GM19463 (cell line): Measurements from ENCODE around the gene AQP12A.
"Not testable (repeated sequence)": the region's sequence is repeated elsewhere in the genome, so short reads cannot be mapped to it uniquely, and the experiment has no call there.

Experiments used
- ATAC-seq: cut with Tn5 transposase; IDR thresholded peaks from one replicate; pipeline ENCODE4 v1.9.1; 2021; ENCODE audit warnings: mild to moderate bottlenecking, moderate library complexity; ENCODE audit not compliant: unreplicated experiment

Gene AQP12A, protein sequence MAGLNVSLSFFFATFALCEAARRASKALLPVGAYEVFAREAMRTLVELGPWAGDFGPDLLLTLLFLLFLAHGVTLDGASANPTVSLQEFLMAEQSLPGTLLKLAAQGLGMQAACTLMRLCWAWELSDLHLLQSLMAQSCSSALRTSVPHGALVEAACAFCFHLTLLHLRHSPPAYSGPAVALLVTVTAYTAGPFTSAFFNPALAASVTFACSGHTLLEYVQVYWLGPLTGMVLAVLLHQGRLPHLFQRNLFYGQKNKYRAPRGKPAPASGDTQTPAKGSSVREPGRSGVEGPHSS

DNA sequence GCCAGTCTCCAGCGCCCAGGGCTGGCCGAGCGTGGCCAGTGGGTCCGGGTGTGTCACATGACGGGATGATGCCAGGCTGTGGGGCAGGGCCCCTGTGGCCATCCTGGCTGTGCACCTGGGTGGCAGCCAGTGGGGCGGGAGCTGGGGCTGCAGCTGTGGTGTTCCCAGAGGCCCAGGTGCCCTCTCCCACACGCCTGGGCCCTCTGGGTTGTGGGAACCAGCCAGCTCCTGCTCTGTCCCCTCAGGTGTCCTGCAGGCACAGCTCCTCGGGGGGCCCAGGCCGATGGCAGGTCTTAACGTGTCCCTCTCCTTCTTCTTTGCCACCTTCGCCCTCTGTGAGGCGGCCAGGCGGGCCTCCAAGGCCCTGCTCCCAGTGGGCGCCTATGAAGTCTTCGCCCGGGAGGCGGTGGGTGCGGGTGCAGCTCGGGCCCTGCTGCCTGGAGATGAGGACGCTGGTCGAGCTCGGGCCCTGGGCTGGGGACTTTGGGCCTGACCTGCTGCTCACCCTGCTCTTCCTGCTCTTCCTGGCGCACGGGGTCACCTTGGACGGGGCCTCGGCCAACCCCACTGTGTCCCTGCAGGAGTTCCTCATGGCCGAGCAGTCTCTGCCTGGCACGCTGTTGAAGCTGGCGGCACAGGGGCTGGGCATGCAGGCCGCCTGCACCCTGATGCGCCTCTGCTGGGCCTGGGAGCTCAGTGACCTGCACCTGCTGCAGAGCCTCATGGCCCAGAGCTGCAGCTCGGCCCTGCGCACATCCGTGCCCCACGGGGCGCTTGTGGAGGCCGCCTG lies at the start of gene AQP12A:
Gene AQP12A (plus strand): TSS at position 236 of the 790 bp plus-strand sequence. CDS start 48 bp downstream, at position 284.
- ATAC-seq, result not testable (repeated sequence)

DNA sequence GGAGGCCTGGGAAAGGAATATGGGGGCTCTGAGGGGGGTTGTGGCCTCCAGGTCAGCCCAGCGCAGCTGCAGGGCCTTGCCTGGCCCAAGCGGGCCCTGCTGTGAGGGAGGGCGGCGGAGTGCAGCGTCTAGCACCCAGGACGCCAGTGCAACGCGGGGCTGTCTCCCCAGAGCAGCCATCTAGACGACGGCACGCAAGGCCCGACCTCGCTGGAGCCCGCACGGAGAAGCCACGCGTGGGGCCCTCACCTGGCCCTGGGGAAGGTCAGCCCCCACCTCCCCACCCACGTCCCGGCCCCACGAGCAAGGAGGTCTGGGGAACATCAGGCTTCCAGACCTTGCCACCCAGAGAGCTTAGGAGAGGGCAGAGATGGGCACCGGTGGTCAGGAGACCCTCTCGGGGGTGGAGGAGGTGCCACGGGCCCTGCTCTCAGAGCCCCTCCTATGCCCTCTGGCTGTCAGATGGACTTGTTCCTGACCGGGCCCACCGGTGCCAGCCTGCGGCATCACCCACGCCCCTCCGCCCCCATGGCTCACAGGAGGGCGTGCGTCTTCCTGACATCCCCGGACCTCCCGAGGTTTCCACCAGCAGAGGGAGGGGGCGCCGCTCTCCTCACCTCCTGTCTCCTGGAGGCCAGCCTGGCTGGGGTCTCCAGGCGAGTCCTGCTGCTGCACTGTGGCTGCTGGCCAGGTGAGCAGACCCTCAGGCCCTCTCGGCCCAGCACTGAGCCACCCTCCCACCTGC lies 49.4 kb upstream of the AQP12A start:
- no peak for ATAC-seq

DNA sequence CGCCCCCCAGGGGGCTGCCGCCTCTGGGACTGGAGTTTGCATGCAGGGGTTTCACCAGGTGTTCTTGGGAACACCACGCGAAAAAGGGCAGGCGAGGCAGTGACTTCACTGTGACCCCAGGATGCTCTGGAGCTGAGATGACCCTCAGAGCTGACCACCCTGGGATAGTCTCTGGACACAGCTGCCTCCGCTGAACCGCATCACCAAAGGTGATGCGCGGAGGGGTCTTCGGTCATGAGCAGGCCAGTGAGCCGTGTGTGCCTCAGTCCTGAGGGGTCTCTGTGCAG lies 48.9 kb upstream of the AQP12A start:
- ATAC-seq, result no peak

DNA sequence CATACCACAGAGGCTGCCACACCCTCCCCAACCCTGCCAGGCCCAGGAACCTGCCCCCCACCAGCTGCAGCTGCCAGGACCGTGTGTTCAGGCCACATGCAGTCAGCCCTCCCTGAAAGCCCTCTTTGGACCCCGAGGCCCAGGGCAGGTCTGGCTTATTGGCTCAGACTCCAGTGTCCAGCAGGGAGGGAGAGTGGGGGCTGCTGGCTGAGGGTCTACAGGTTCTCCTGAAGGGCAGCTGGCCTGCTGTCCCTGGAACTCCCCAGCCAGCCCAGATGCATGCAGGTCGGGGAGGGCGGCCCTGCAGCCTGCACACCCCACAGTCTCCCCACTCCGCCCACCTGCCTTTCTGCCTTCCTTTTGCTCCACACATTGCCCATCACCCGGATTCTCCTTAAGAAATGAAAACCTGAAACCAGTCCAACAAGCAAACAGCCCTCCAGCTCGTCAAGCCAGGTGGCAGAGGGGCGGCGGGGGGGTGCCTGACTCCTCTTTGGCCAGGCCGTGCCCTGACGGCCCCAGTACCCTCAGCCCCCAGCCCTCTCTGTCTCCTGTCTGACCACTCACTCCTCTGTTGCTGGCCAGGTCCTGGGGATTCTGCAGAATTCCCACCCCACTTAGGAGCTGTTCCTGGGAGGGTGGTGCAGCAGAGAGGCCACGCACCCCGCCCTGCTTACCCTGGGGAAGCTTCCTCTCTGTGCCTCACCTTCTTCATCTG lies 48.4 kb upstream of the AQP12A start:
- no peak for ATAC-seq

DNA sequence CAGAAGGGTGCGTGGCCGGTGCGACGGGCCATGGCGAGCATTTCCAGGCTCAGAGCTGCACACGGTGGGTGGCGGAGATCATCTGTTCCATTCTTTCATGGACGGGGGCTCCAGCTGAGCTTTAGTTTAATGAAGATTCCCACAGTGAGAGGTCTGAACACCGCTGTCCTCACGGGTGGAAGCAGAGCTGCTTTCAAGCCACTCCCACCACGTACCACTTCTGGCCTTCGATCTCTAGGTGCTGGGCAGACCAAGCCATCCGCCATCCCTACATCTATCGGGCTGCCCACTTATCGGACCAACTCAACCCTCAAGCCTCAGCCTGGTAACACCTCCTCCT lies 47.9 kb upstream of the AQP12A start:
- no peak for ATAC-seq

DNA sequence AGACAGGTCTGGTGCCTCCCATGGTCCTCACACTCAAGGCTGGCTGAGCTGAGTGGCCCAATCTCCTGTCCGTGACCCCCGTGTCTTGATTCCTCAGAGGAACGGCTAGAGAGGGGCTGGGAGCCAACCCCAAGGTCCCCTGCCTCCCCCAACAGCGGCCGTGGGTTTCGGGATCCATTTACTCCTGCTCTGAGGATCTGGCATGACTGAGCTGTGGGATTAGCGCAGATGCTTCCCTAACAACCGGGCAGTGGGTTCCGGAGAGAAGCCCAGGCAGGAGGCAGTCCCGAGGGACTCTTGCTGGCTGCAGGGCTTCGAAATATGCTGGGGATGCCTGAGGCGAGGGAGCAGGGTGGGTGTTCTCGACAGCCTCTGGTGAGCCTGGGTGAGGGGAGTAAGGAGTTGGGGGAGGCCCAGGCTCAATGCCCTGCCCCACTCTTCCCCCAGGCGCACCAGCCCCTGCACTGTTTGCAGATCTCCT lies 47.5 kb upstream of the AQP12A start:
- ATAC-seq, result no peak

DNA sequence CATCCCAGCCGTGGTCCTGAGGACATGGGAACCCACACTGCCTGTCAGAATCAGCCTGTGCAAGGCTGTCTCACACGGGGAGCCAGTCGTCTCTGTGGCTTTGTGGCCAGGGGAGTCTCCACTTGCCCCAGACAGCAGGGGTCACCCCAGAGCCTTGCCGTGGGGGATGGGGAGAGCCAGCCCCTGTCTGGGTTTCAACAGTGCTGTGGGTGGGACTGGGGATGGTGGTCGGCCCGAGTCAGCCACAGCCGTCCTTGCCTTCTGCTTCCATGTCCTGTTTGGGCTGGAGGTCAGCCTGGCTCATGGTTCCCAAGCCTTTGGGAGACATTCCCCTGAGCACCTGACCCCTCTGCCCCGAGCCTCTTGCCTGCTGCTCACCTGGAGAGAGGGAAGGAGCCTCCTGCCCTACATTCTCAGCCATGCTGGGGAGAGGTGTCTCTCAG lies 46.8 kb upstream of the AQP12A start:
- ATAC-seq, result no peak

DNA sequence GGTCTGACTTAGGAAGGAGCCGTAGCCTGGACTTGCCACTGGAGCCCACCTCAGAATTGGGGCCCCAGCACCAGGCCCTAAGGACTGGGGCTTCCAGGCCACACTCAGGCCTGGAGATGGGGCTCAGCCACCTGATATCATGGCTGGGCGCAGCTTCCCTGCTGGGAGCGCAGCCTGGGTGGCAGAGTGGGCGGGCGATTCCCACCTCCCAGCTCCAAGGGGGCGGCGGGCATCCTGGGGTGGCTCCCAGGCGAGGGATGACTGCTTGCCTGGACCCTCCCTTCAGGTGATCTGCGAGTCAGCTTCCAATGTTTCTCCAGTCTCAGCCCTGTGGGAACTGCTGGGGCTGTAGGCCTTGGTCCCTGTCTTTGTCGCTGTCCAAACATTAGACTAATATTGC lies 46.3 kb upstream of the AQP12A start:
- no peak for ATAC-seq

DNA sequence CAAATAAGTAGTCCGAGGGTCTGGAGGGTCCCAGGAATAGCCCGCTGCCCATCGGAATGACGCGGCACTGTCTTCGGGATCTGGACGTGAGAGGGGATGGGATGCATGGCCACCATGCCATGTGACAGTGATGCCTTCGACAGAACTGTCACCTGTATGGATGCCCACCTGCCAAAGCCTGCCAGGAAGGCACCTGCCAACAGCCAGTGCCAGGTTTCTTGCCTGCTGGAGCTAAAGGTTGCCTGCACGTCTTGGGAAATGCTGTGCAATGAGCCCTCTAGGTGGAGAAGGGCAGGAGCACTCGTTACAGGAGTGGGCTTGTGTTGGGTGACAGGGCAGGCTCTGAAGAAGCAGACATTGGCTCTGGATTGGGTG lies 45.9 kb upstream of the AQP12A start:
- no peak for ATAC-seq

DNA sequence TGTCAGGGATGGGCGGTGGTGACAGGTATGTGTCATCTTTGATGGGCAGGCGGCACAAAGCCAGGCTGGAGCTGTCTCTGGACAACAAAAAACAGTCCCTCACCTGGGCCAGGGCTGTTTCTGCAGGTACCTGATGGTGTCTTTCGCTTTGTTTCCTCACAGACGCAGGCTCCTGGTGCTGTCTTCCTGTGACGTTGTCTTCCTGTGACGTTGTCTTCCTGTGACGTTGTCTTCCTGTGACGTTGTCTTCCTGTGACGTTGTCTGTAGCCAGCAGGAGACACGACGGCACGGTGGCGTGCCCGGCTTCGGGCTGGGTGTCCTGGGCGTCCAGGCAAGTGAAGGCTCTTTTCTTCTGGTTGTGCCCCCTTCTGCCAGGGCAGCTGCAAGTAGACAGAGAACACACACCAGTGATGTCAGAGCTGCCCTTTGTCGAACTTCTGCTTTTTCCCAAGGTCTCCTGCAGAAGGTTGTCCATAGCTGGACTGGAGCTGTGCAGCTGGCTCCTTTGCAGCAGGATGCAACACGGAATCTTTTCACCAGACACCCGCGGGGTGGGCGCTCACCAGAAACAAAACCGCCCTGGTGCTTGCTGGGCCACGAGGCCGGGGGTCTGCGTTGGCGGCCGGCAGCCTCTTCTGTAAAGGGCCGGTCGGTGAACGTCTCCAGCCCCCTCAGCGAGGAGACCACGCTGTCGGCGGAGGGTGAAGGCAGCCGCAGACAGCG lies 45.3 kb upstream of the AQP12A start:
- no peak for ATAC-seq

DNA sequence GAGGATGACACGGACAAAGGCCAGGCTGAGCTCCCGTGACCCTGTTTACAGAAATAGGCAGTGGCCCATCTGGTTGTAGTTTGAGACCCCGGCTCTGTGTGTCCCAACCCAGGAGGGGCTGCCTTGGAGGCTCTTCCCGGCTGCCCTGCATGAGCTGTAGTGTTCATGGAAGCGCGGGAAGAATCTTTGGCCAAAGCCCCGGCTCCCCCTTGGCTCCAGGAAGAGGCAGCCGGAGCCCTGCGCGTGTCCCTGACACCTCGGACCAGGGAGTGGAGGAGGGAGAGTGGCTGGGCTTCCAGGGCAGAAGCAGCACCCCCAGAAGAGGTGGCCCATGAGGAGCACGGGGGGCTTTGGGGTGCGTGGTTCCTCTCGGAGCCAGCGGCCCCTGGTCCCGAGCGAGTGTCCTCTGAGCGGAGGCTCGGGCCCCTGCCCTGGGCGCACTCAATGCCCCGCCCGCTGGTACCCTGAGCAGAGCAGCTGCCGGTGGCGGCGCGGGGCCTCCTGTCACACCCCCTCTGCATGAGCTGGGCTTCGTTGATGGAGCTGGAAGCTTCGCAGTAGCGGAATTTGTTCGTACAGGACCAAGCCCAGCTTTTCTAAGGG lies 44.7 kb upstream of the AQP12A start:
- no peak for ATAC-seq

DNA sequence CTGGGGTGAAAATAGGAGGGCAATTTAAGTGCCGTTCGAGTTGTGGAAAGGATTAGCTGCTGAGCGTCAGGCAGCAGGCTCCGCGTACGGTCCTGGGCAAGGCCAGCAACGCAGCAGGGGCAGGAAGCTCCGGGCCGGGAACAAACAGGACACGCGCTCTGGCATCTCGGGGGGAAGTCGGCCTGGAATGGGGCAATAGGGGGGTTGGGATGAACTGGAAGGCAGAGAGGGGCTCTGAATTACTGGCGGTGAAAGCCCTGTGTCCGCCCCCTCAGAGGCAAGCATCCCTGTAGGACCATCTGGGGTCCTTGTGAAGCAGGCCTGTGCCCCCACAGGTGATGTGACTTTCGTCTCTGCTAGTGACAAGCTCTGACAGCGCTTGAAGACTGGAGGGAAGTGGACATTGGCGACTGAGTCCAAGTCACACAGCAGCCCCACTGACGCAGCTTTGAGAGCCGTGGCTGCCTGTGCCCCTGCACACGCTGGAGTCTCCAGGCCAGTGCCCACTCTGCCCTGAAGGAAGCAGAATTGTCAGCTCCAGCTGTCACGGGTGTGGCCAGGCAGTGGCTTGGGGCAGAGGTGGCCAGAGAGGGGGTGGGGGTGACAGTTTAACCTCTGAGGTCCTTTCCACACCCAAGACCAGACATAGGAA lies 44.0 kb upstream of the AQP12A start:
- no peak for ATAC-seq

DNA sequence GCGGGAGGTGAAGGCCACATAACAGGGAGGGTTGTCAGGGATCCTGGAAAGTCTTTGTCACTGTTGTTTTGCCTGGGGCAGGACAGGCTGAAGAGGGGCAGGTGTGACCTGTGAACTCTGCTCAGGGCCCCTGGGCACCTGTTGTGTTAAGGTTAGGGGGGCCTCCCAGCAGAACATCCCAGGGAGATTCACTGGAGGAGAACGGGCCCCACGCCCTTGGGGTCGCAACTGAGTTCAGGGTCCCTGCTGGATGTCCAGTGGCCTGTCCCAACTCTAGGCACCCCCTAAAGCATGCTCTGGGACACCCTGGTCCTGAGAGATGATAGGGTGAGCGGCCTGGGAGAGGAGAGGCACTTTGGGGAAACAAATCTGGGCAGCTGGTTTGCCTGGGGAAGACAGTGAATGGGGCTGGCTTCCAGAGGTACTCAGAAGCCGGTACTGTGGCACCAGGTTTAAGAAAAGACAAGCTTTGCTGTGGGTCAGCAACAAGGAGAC lies 43.5 kb upstream of the AQP12A start:
- no peak for ATAC-seq

DNA sequence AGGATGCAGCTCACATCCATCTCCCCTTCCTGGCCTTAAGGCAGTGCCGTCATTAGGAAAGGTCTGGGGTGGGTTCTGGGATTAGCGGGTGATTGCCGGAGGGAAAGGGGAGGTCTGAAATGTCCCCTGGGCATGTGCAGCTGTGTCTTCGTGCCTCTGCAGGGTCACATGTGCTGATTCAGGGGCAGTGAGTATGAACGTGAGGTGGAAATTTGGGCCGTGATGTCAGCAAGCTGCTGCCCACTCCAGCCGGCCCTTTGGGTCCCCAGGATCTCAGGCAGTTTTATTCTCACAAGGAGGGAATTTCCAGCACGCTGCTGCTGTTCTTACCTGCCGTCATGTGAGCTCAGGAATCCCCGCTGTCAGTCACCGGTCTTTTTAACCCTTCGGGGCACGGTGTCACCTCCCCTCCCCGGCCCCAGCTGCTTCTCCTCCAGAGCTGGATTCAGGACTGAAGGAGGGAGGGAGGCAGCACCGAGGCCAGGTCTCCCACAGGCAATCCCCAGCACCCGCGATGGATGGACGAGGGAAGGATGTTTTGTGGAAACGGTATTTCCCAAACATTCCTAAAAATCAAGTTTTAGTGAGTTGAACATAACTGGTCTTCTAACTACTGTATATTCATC lies 42.9 kb upstream of the AQP12A start:
- ATAC-seq, result no peak

DNA sequence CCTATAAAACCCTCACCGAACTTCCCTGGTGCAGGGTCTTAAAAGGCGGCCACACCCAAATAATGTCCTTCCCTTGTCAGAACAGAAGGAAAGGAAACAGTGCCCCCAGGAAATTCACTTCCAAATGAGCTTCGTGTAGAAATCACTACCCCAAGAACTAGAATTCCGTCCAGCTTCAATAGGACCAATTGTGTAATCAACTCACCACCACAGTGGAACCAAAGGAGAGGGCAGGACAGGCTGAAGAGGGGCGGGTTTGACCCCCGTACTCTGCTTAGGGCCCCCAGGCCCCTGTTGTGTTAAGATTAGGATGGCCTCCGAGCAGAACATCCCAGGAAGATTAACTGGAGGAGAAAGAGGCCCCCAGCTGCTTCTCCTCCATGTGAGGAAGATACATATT lies 42.3 kb upstream of the AQP12A start:
- ATAC-seq, result no peak

DNA sequence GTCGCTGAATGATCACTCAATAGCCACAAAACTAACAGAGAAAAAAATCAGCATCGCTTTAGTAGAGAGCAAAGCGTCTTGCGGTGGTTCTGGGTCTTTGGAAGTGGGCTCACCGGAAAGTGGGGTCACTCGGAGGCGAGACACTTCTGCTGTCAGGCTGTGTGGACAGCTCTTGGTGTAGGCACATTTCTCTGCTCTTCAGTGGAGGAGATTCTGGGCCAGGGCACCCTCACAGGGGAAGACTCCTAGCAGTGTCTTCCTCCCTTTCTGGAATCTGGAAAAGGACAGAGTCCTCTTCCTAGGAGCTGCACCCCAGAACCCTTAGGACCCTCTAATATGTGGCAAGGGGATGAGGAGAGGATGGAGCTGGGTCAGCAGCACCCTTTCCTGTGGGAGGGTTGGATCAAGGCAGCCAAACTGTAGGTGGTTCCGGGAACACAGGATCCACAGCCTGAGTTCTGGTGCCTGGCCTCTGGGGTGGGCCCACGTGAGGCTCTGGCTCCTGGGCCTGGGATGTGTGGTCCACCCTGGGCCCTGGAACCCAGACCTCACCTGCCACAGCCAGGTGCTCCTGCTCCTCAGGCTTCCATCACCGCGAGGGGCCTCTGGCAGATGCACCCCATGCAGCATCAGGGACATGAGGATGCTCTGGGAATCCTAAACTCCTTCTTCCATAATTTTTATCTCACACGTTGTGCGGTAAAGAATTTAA lies 41.3 kb upstream of the AQP12A start:
- no peak for ATAC-seq

DNA sequence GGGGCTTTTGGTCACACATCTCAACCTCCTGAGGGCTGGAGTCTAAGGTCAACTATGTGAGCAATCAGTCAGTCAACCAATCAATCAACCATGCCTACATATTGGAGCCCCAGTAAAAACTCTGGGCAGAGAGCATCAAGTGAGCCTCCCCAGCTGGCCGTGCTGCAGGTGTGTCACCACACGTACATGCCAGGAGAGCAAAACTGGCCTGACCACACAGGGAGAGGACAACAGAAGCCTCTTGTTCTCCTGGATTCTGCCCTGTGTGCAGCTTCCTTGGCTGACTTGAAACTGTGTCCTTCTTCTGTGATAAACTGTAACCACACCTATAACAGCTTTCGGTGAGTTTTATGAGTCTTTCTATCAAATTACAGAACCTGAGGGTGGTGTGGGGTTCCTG lies 40.5 kb upstream of the AQP12A start:
- no peak for ATAC-seq
